ENCODE measurements around the gene SIRT7. TPM values are rescaled to one million over a fixed set of nuclear protein-coding genes. Genes with fewer than 3 reads are reported as not detected.

The SIRT7 gene
- total RNA-seq, 1 experiment from 2014 or later: 78.3 TPM

GRCh38 chr17:81902653-81903414 lies 15.1 kb downstream of the SIRT7 start:
- DNase-seq: no peak
- H3K79me2 ChIP-seq (ENCODE audit: low read depth): no peaks in the 10 kb centered on the region
- H3K27ac ChIP-seq: no peak overlapping the region
- ChIA-PET CTCF (no interaction called here), POLR2A (ENCODE audit: unreplicated experiment) (interaction anchor here (0.6 kb wide), 1 partner anchor 240 kb away, joined by 7 read pairs; no protein-coding TSS in a partner anchor)
- H3K36me3 ChIP-seq (ENCODE audit: low read depth): no peaks in the 10 kb centered on the region
- TF ChIP-seq EZH2 (IDR thresholded peaks at IDR 0.05; ENCODE audit: low read depth) (no peak), CTCF (conservative IDR thresholded peaks at IDR 0.05) (no peak)
- H3K4me1 ChIP-seq (replicated peaks; ENCODE audit: insufficient read depth): peaks cover 20% of the 10 kb centered on the region
- H3K4me2 ChIP-seq: no peak overlapping the region
- H2AFZ ChIP-seq: no peak overlapping the region
- H3K27me3 ChIP-seq (ENCODE audit: insufficient read depth, low read depth): no peaks in the 10 kb centered on the region
- no peaks in the 10 kb centered on the region for H3K9me3 ChIP-seq (ENCODE audit: insufficient read depth, low read depth)
- H3F3A ChIP-seq (ENCODE audit: insufficient read depth, low read depth): peaks cover 16% of the 10 kb centered on the region
- no peaks in the 10 kb centered on the region for H4K20me1 ChIP-seq (ENCODE audit: insufficient read depth)
- no peaks in the 10 kb centered on the region for H3K9me2 ChIP-seq (ENCODE audit: insufficient read depth)
- BruUV-seq (replicated peaks): no TSS peak
- H3K4me3 ChIP-seq: no peak overlapping the region
- intact Hi-C loops (cut with micrococcal nuclease; ENCODE audit: unreplicated experiment): no loop called here

GRCh38 chr17:81902023-81902652 lies 15.8 kb downstream of the SIRT7 start, which contains the start of gene NPB:
TSS of gene NPB (plus strand) at chr17:81902238. CDS start at chr17:81902278, 40 bp downstream.
- Histone ChIP-seq H4K20me1 (ENCODE audit: insufficient read depth) (no peaks in the 10 kb centered on the region), H3K9me2 (ENCODE audit: insufficient read depth) (no peaks in the 10 kb centered on the region), H3K36me3 (ENCODE audit: low read depth) (no peaks in the 10 kb centered on the region), H3K4me1 (replicated peaks; ENCODE audit: insufficient read depth) (peaks cover 27% of the 10 kb centered on the region), H3K27ac (no peak within 1 kb of the TSS), H2AFZ (no peak within 1 kb of the TSS), H3K9me3 (ENCODE audit: insufficient read depth, low read depth) (no peaks in the 10 kb centered on the region), H3K79me2 (ENCODE audit: low read depth) (no peaks in the 10 kb centered on the region), H3K4me3 (no peak within 1 kb of the TSS), H3K27me3 (ENCODE audit: insufficient read depth, low read depth) (no peaks in the 10 kb centered on the region), H3K4me2 (no peak within 1 kb of the TSS), H3F3A (ENCODE audit: insufficient read depth, low read depth) (peaks cover 23% of the 10 kb centered on the region)
- DNase-seq: no peak
- TF ChIP-seq CTCF (conservative IDR thresholded peaks at IDR 0.05) (no peak), EZH2 (IDR thresholded peaks at IDR 0.05; ENCODE audit: low read depth) (no peak)
- intact Hi-C loops (cut with micrococcal nuclease; ENCODE audit: unreplicated experiment): no loop called here
- POLR2A ChIA-PET (ENCODE audit: unreplicated experiment): no interaction called here
- CTCF ChIA-PET: no interaction called here
- no TSS peak for BruUV-seq (replicated peaks)

GRCh38 chr17:81901167-81902022 lies 16.6 kb downstream of the SIRT7 start:
- ChIA-PET POLR2A (ENCODE audit: unreplicated experiment) (no interaction called here), CTCF (no interaction called here)
- Histone ChIP-seq H3K4me1 (replicated peaks; ENCODE audit: insufficient read depth) (peaks cover 30% of the 10 kb centered on the region), H3K36me3 (ENCODE audit: low read depth) (no peaks in the 10 kb centered on the region), H3F3A (ENCODE audit: insufficient read depth, low read depth) (peaks cover 29% of the 10 kb centered on the region), H3K4me2 (no peak overlapping the region), H3K27ac (no peak overlapping the region), H3K27me3 (ENCODE audit: insufficient read depth, low read depth) (no peaks in the 10 kb centered on the region), H3K4me3 (no peak overlapping the region), H3K79me2 (ENCODE audit: low read depth) (no peaks in the 10 kb centered on the region), H3K9me2 (ENCODE audit: insufficient read depth) (no peaks in the 10 kb centered on the region), H3K9me3 (ENCODE audit: insufficient read depth, low read depth) (no peaks in the 10 kb centered on the region), H2AFZ (no peak overlapping the region), H4K20me1 (ENCODE audit: insufficient read depth) (no peaks in the 10 kb centered on the region)
- TF ChIP-seq CTCF (conservative IDR thresholded peaks at IDR 0.05) (no peak), EZH2 (IDR thresholded peaks at IDR 0.05; ENCODE audit: low read depth) (no peak)
- BruUV-seq (replicated peaks): TSS peak; percentile 17
- intact Hi-C loops (cut with micrococcal nuclease; ENCODE audit: unreplicated experiment): no loop called here
- no peak for DNase-seq
